Esophagus mucosa (tissue), 1 donor: Measurements from ENCODE around the gene CCDC12. TPM values are rescaled to one million over a fixed set of nuclear protein-coding genes. Genes with fewer than 3 reads are reported as not detected.
A peak's percentile ranks its signal among the peaks of the same experiment; 100 is the strongest.
"Not testable (repeated sequence)": the region's sequence is repeated elsewhere in the genome, so short reads cannot be mapped to it uniquely, and the experiment has no call there.

Source experiments
- ATAC-seq: fragments of 200-7000 bp; cut with Tn5 transposase; one replicate; pipeline ENCODE4 v1.9.1; 2020
- total RNA-seq: library from RNA; stranded (reverse); gene quantifications from one replicate; pipeline ENCODE4 v1.2.4, GENCODE V29; 2023
- donor health status: DM: yes; HTN: yes; CAD: no.

The CCDC12 gene
- total RNA-seq, 1 donor from 2014 or later = 50.2 TPM

DNA sequence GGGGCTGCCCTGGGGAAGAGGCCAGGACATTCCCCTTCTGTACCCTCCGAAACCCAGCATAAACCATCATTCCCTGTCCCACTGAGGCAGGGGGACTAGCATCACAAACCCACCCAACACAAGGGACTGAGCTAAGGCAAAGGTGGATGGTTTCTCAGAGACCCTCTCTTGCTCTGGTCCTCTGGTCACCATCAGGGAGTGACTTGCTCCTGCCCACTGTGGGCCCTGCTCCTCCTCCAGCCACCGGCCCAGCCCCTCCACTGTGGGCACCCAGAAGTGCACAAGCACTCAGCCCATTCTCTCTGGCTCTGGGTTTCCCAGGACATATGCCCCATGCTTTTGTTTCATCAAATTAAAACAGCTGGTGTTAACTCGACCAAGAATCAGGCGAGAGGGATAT lies 54.1 kb downstream of the CCDC12 start:
- no peak for ATAC-seq

DNA sequence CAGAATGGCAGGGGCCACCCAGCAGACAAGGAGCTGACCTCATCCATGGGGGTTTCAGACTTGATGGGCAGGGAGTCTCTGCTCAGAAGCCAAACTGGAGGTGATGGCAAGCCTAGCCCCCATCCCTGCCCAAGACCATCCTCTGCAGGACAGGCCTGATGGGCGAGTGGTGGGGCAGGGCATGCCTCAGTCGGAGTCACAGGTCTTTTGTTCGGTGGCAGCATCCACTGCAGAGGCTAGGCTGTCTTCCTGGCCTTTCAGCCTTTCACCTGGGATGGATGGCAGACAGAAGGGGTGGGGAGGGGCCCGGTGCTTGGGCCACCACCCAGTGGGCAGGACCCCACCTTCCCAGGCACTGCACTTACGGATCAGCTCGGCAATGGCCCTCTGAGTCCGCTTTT lies 54.7 kb downstream of the CCDC12 start:
- no peak for ATAC-seq

DNA sequence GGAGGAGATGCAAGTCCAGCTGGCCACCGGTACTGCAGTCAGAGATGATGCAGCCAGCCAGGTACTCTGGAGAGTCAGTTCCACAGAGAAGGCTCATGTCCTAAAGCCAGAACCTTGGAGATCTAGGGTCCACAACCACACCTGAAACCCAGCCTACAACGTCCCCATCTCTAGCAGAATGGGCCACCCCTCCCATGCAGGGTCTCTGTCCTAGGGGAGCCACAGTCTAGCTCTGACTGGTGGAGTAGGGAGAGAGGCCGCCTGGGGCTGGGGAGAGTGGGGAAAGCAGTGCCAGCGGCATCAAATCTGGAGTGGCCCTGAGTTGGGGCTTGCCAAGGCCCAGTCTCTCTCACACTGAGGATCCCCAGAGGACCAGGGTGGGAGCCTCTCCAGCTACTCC lies 55.5 kb downstream of the CCDC12 start:
- no peak for ATAC-seq

DNA sequence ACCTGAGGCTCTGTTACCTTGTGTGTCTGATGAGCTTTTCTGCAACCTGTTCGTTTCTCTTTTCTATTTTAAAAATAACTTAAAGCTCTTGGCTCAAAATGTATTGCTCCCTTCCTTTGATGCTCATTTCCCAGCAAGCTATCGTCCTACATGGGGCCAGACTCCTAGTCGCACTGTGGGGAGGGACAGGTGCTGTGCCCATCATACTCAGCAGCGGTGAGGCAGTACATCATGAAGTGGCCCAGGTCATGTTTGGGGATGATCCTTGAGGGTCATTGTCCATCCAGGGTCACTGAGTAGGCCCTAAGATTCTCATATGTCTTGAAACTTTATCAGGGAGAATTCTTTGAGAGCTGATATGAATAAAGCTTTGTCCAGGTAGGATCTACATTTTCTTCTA lies 57.9 kb downstream of the CCDC12 start:
- no peak for ATAC-seq

DNA sequence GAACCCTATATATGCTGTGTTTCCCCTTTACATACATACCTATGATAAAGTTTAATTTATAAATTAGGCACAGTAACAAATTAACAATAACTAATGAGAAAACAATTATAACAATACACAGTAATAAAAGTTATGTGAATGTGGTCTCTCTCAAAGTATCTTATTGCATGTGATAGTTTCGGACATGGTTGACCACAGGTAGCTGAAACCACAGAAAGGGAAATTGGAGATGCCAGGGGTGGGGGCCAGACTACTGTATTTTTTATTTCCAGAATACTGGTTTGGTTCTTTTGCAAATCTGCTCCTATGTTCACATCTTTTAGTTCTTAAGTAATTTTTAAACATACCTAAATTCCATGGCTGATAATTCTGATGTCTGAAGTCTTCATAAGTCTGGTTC lies 58.3 kb downstream of the CCDC12 start:
- no peak for ATAC-seq

DNA sequence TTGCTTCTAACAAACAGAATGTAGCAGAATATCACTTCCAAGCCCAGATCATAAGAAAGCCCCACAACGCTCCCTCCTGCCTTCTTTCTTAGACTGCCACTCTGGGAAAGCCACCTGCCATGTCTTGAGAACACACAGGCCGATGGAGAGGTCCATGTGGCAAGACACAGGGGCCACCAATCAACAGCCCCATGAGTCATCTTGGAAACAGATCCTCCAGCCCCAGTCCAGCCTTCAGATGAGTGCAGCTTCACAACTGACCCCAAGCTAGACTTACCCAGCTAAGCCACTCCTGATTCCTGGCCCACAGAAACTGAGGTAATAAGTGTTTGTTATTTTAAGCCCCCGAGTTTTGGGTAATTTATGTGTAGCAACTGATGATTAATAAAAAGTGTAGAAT lies 59.3 kb downstream of the CCDC12 start:
- no peak for ATAC-seq

DNA sequence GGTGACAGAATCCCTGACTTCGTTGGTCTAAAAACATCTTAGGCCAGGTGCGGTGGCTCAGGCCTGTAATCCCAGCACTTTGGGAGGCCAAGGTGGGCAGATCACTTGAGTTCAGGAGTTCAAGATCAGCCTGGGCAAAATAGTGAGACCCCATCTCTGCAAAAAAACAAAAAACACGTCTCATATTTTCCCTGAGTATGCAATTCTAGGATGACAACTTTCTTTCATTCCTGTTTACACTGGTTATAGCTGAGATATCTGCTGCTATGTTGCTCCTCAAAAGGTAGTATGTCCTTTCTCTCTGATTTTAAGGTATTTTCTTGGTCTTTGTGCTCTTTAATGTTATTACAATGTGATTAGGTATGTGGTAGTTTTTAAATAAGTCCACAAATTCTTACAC lies 59.7 kb downstream of the CCDC12 start:
- ATAC-seq = no peak

DNA sequence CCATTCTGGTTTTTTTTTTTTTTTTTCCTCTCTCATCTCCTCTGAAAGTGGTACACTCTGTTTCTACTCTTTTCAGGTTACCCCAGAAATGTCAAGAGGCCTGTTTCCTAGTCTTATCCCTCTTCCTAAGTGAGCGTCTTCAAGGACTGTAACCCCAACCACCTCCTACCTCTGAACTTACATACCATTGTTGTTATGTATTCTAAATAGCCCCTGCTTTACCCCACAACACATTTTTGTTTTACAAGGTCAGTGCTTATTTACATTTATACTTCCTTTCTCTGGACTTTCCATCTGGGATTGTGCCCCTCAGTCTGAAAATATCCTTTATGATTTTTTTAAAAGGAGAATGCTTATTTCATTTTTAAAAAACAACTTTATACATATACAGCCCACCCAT lies 60.3 kb downstream of the CCDC12 start:
- no peak for ATAC-seq

DNA sequence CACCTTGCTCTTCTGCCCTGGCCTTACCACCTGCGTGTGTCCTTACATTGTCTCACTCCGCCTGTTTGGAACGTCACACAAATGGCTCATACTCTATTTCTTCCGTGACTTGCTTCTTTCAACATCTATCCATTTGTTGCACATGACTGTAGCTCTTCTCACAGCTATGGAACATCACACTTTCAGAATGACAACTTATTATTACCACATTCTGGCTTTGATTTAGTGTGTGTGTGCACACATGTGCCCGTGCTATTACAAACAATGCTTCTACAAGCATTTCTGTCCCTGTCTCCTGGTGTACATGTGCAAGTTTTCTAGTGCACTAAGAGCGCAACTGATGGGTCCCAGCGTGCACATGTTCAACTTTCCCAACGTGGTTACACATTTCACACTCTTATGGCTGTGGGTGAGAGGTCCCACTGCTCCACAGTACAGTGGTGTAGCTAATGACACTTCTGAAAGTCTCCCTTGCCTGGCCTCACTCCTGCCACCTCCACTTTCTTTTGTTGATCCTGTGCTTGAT lies 61.2 kb downstream of the CCDC12 start:
- ATAC-seq = no peak

DNA sequence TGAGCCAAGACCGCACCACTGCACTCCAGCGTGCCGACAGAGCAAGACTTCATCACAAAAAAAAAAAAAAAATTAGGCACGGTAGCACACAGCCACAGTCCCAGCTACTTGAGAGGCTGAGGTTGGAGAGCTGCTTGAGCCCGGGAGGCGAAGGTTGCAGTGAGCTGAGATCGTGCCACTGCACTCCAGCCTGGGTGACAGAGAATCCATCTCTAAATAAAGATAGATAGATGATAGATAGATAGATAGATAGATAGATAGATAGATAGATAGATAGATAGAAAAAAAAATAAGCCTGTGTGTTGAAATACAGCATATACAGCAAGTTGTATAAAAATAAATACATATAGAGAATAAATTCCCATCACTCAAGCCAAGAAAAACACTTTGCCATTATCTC lies 61.7 kb downstream of the CCDC12 start:
- ATAC-seq = no peak

DNA sequence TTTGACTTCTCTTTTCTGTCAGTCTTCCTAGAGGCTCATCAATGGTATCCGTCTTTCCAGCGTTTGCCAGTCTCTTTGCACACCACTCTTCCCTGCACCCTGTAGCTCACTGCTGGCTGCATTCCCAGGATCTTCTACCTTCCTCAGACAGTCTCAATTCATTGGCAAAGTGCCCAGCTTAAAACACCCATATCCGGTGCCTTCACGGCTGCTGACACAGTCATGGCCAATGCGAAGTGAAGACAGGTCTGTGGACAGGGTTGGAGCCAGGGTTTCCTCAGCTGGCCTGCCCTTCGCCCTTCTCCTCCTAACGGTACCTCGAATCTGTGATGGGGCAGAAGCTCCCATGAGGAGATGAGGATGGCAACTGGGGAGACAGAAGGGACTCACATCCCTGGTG lies 62.9 kb downstream of the CCDC12 start:
- ATAC-seq = peak; percentile 60

DNA sequence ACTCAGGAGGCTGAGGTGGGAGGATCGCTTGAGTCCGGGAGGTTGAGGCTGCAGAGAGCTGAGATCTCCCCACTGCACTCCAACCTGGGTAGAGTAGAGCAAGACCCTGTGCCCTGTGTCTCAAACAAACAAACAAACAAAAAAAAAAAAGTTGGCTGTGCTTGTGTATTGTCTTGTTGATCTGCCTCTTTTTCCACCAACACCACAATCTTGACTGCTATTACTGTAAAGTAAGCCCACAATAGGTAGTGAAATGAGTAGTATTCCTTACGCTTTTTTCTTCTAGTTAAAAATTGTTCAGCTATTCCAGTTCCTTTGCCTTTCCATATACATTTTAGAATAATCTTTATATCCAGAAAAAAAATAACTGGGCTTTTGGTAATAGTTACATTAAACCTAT lies 63.6 kb downstream of the CCDC12 start:
- no peak for ATAC-seq

DNA sequence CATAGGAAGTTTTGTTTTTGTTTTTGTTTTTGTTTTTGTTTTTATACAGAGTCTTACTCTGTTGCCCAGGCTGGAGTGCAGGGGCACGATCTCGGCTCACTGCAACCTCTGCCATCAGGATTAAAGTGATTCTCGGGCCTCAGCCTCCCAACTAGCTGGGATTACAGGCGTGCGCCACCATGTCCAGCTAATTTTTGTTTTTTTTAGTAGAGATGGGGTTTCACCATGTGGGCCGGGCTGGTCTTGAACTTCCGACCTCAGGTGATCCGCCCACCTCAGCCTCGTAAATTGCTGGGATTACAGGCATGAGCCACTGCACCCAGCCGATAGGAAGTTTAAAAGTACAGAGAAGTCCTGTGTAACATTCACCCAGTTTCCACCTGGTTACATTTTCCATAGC lies 65.6 kb downstream of the CCDC12 start:
- ATAC-seq = not testable (repeated sequence)

DNA sequence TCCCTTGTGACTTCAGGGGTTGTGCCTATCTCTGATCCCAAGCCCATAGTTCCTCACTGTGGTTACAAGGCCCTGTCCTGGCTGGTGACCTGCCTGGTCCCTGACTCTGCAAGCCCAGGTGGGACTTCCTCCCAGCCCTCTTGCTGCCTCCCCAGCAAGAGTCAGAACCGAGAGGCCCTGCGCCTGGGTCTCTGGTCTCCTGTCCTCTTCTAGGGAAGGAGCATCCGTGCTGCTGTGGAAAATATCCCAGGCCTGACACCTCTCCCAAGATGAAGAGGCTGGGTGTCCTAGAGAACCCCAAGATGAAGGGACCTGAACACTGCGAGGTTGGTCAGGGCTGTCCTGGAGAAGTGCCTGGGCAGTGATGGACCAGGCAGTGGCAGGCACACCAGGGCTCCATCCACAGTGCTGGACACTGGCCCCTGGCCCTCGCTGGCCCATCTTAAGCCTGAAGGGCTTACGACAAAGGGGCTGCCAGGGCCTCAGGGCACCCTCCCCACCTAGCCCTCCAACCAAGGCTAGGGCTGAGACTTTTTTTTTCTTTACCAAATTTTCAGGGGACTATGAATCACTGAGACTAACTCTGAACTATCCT lies 66.3 kb downstream of the CCDC12 start:
- ATAC-seq = peak; percentile 4

DNA sequence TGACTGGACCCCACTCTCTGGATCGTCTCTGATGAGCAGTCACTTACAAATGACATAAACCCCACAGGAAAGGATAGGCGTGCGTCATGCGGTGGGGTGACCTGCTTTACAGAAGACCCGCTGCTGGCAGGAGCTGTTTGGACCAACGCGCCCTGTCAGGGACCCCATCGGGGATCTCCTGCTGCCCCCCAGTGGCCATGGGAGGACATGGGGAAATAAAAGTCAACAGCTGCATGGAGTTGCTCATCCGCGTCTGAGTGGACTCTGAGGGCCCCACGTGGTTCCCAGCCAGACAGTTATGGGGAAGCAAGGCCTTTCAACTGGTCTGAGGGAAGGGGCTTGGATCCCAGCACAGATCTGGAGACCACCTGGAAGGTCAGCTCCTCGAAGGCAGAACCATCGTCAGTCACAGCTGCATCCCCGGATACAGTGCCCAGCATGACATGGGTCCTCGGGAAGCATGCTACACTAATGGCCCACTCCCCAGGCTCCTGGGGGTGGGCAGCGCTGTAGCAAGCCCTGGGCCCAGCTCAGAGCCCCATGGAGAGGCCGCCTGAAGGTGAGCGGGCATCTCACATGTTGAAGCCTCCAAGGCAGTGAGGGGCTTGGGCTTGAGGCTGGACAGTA lies 66.9 kb downstream of the CCDC12 start:
- peak; percentile 66 for ATAC-seq

DNA sequence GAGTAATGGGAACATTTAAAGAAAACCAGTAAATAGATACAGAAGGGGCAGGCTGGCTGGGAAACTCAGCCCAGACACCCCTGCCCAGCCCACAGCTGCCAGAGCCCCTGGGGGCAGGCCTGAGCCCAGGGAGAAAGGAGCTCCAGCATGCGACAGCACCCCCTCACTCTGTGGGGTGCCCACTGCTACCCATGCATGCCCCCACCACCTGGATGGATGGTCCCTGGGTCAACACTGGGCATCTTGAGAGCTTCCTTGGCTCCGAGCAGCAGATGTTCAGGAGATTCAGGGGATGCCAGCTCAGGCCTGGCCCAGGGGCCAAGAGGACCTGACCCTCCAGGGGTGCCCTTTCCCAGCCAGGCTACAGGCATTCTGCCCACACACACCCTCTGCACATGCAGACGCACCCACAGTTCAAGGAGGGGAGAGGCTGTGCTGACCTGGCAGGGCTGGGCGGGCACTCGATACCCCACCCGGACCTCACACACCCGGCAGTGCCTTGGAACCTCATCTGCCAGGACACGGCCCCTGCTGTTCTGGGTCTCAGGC lies 67.5 kb downstream of the CCDC12 start:
- peak; percentile 17 for ATAC-seq

DNA sequence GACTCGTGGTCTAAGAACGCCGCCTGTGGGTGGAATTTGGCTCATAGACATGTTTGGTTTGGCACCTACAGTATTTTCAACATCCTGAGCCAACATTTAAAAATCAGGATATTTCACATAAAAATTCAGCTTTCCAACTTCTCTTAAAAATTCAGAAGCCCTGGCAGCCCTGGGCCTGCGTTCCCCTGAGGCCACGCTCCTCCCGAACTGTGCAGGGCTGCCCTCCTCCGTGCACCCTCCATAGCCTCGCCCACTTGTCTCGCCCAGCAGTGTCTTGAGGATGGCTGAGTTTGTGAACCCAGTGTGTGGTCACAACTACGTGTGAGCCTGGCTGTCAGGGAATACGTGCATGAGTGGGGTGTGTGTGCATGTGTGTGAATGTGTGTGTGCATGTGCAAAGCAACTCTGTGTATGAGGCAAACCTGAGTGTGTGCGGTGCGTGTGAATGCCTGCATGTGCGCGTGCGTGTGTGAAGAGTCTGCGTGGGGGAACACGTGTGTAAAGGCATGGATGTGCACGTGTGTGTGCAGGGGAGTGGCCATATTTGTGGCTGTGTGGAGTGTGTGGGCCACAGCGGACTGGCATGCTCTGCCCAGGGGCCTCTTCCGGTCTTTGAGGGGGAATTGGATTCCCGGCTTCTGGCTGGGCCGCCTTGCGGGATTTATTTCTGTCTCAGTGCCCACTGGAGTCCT lies 68.1 kb downstream of the CCDC12 start:
- peak; percentile 10 for ATAC-seq

DNA sequence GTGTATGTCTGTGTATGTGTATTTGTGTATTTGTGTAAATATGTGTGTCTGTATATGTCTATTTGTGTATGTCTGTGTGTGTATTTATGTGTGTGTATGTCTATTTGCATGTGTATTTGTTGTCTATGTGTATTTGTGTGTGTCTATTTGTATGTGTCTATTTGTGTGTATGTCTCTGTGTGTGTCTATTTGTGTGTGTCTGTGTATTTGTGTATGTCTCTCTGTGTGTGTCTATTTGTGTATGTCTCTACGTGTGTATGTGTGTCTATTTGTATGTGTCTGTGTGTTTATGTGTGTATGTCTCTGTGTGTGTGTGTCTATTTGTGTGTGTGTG lies 68.6 kb downstream of the CCDC12 start:
- ATAC-seq = no peak

DNA sequence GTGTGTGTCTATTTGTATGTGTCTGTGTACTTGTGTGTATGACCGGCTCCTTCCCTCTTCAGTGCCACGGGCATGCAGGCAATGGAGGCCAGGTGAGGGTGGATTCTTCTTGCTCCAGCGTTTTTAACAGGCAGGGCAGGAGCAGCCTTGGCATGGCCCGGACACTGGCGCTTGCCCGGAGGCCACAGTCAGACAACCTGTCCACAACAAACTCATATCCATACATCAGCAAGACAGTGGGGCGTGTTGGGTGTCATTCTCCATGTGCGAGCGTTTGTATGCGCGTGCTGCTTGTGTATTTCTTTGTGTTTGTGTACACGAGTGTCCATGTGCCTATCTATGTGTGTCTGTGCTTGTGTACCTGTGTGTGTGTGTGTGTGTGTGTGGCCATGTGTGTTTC lies 69.3 kb downstream of the CCDC12 start:
- ATAC-seq = no peak

DNA sequence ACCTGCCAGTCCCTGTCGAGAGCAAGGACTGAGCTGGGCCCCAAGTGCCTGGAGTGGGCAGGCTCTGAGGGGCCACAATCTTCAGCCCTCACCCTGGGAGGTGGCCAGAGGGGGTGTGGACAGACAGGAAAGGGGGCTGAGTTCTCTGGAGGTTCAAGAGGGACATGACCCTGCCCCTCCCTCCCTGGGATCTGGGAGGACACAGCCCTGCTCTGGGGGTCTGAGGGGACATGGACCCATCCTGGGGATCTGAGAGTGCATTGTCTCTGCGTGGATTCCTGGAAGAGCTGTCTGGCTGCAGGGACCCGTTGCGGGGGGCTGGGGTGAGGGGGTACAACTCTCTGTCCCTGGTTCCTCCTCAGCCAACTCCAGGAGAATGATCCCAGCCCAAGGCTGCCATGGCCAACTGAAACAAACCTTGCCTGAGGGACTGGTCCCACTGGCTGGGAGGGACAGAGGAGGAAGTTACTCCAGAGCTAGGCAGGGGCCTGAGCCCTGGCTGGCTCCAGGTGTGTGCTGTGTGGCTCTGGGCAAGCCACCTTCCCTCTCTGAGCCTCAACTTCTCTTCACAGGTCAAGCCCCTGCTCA lies 70.0 kb downstream of the CCDC12 start:
- ATAC-seq = no peak

DNA sequence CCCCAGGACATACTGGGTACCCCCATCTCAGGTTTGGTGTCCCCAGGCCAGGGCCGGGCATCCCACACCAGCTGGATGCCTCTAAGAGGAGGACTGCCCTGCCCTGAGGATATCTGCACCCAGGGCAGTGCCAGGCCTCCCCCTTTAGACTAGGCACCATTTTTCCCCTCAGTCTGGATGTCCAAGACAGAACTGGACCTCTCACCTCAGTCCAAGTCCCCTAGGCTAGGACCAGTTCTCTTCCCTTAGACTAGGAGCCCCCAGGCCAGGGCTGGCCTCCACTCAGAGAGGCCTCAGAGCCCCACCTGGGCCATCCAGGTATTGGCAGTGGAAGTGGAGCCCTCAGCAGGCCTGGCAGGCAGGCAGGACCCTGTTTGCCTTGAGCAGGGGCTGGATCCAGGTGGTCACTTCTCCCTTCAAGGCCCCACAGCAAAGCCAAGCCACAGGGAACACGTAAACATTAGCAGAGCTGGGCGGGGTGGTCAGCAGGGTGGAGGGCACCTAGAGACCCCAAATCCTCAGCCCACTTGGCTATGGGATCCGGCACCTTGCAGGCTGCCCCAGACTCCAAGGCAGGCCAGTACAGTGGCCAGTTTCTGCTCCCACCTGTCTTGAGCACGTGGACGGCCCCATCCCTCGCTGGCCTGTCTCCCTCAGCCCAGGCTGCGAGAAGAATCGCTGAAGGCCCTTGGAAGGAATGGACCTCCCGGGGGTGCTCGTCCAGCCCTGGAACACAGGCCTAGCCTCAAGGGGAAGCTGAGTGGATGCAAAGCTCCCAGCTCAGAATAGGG lies 70.7 kb downstream of the CCDC12 start:
- no peak for ATAC-seq

DNA sequence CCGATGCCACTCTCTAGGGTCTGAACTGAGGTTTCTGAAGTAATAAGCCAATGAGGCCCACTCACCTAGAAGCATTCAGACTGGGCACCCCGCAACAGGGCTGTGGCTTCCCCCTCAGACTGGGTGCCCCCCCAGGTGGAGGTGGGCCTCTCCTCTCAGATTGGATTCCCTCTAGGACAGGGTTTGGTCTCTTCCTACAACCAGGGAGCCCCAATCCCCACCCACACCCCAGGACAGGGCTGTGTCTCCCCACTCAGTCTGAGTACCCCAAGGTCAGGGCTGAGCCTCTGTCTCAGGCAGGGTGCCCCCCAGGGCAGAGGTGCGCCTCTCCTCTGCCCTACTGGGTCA lies 71.4 kb downstream of the CCDC12 start:
- ATAC-seq = no peak
